GM21529 (cell line): ENCODE data around the gene UGT1A4.

Source experiments
- ATAC-seq: cut with Tn5 transposase; IDR thresholded peaks from one replicate; pipeline ENCODE4 v1.9.1; 2021; ENCODE audit not compliant: unreplicated experiment

The UGT1A4 gene

DNA sequence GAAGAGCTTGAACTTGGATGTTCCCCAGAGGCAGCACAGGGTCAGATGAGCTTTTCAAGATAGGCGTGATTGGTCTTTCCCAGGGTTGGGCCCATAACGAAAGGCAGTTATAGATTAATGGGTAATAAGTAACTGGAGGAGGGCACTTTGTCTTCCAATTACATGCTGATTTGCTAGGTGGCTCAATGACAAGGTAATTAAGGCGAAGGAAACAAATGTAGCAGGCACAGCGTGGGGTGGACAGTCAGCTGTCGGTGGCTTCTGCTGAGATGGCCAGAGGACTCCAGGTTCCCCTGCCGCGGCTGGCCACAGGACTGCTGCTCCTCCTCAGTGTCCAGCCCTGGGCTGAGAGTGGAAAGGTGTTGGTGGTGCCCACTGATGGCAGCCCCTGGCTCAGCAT, at the start of gene UGT1A4:
UGT1A4 (plus strand) TSS at position 185 of the 400 bp plus-strand sequence; CDS start at position 270, 85 bp downstream.
- no peak for ATAC-seq

DNA sequence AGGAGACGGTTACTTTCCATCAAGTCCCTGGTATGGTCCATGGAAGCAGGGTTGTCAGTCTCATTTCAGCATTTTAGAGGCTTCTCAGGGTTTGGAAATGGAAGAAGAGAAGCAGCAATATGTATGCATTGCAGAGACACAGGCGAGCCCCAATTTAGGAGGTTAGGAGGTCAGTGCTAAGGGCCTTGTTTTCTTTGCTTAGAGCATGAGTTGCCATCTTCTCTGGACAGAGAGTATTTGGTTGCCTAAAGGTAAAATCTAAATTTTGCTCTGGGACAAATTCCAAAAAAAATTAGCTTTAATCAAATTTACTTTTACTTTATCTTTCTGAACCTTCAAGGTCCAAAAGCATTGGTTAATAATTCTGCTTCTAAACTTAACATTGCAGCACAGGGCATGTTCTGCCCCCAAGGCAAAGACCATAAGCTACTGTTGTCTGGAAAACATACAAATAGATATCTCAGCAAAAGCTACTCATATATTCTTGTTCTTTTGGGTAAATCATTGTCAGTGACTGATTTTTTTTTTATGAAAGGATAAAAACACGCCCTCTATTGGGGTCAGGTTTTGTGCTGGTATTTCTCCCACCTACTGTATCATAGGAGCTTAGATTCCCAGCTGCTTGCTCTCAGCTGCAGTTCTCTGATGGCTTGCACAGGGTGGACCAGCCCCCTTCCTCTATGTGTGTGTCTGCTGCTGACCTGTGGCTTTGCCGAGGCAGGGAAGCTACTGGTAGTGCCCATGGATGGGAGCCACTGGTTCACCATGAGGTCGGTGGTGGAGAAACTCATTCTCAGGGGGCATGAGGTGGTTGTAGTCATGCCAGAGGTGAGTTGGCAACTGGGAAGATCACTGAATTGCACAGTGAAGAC, 47.0 kb upstream of the UGT1A4 start, which contains the start of gene UGT1A9:
UGT1A9 (plus strand) TSS at position 609 of the 872 bp plus-strand sequence; CDS start at position 646, 37 bp downstream.
- ATAC-seq, result no peak

DNA sequence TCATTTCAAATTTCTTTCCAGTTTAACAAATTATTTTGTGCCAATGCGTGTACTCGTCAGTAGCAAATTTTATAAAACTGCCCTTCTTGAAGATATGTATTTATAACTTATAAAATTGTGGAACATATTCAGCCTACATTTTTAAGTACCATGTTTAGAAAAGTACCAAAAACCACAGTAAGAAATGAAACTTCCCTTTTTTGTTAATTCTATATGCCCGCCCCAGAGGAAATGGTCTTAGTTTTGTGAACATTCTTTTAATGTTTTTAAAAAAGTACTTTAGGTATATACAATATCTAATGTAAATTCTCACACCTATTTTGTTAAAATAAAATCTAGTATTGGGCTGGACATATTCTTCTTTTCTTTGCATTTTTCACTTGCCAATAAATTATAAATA, 45.6 kb upstream of the UGT1A4 start:
- no peak for ATAC-seq

DNA sequence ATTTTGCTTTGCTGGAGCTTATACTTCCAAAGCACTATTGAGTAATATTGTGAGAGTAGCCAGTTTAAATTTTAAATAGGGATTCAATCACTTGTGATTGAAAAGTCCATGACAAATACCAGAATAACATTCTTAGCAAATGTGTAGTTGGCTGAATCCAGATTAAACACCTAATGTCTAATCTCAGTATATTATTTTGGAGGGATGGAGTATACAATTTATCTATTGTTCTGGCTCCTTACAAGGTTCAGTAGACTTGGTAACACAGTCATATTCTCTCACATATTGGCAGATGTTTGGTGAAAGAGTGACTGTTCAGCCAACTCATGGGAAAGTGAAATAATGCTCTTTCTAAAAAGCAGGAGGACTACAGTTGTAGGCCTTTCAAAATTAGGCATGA, 44.6 kb upstream of the UGT1A4 start:
- no peak for ATAC-seq

DNA sequence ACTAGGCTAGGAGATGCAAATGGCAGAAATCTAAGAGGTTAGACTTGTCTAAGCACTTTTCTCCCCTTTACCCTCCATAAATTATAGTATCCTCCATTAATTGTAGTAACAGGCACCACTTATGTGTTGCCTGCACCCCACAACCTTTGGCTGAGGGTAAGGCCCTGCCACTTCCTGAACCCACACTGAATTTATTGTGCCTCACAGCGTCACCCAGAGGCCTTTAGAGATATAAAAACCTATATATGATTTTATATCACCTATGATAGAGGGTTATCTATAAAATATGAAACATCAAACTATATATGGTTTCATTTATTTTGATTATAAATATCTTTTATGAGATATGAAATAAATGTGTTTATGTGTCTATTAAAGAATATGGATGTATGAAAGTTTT, 44.2 kb upstream of the UGT1A4 start:
- no peak for ATAC-seq

DNA sequence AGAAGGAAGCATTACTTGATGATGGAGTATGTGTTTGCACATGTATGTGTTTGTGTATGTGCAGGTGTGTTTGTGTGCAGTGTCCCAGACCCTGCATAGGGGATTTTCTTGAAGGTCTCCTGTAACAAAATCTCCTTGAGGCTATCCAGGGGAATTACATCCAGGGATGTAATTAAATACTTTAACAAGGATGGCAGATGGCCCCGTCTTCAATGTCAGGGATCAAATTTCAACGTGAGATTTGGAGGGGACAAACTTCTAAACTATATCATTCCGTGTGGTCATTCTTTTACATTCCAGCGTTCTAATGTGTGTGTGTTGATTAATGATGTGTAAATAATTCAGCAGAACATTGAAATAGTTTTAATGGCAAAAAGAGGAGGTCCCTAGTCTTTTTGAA, 43.5 kb upstream of the UGT1A4 start:
- ATAC-seq, result no peak

DNA sequence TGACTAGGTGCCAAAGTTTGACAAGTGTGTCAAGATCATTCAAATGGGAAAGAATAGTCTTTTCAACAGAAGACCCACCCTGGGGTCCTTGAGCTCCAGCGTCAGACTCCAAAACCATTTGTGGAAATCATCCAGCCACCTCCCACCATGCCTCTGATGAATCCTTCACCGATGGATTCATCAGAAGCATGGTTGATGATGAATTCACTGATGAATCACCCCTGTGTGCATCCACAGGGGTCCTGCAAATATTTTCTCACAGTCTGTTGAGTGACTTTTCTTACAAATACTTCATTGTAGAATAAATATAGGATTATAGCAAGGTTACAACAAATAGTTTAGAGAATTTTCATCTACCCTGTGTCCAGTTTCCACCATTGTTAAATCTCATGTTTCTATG, 42.5 kb upstream of the UGT1A4 start:
- ATAC-seq, result no peak

DNA sequence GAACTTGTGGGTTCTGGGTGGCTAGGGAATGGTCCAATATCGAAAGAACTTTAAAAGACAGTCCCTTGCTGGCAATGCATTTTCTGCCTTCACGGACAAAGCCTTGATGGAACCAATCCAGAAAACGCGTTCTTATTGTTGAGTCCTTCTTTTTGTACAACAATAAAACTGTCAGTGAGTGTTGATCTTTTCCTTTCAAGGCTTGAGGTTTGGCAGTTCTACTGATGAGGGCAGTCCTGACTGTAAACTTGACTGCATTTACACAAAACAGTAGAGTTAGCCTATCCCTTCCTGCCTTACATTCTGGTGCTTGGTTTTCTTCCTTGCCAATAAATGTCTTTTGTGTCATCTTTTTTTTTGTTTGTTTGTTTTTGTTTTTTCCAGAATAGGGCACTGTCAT, 39.3 kb upstream of the UGT1A4 start:
- no peak for ATAC-seq

DNA sequence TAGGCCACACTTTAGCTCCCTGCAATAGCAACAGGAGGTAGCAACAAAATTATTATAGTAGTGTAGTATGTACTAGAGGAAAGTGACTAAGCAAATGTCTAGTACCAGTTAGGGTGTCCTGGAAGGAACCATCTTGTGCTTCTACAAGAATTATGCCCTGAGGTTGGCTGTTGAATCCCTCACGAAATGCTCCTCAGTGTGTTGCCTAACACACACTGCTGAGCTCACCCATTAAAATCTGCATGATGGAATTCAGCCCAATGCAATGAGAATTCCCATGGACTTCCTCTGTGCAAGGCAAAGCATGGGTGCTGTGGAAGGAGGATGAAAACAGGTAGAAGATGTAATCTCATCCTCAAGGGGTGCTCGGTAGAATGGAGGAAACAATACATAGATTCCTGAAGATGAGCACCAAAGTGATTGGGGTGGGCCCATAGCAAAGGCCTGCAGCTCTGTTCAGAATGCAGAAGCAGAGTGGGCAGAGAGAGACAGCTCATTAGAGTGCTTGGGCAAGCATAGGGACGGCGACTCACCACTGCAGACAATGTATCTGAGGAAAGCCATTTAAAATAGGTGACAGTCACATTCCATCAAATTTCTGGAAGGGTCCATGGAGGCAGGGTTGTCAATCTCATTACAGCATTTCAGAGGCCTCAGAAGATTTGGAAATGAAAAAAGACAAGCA, 38.0 kb upstream of the UGT1A4 start:
- ATAC-seq, result no peak

DNA sequence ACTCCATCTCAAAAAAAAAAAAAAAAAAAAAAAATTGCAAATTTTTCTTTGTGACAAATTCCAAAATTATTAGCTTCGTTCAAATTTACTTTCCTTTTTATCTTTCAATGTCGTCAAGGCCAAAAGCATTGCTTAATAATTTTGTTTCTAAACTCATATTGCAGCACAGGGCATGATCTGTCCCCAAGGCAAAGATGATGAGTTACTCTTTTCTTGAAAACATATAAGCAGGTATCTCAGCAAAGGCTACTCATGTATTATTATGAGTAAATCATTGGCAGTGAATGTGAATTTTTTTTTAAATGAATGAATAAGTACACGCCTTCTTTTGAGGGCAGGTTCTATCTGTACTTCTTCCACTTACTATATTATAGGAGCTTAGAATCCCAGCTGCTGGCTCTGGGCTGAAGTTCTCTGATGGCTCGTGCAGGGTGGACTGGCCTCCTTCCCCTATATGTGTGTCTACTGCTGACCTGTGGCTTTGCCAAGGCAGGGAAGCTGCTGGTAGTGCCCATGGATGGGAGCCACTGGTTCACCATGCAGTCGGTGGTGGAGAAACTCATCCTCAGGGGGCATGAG, 36.9 kb upstream of the UGT1A4 start, which contains the start of gene UGT1A7:
UGT1A7 (plus strand) TSS at position 381 of the 579 bp plus-strand sequence; CDS start at position 418, 37 bp downstream.
- no peak for ATAC-seq

DNA sequence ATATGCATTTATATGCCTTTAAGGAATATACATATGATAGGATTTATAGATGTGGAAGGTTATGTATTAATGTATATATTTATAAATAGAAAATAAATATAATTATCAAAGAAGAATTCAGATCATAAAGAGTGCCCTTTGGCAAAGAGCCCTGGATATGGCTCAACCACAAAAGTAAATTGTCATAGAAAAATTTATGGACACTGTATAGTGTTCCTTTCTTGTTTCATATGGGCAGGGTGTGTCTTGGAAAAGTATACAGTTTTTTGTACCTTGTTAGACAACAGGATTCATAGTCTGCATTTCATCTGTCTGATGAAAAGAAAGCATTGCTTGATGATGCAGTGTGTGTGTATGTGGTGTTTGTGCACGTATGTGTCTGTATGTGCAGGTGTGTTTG, 33.9 kb upstream of the UGT1A4 start:
- no peak for ATAC-seq

DNA sequence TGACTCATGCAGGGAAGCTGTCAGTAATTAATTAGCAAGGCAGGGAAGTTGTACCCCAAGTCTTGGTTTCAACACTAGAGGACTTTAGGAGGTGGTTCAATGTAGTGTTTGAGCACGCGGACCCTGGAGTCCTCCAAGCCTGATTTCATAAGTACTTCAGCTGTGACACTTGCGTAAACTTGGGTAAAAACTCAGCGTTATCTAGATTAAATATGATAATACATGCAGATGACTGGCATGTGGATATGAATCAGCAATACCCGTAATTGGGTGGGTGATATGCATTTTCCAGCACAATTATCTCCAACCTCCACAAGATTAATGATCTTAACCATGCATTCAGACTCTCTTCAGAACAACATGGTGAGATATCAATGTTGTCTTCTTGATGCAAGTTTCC, 31.6 kb upstream of the UGT1A4 start:
- ATAC-seq, result no peak

DNA sequence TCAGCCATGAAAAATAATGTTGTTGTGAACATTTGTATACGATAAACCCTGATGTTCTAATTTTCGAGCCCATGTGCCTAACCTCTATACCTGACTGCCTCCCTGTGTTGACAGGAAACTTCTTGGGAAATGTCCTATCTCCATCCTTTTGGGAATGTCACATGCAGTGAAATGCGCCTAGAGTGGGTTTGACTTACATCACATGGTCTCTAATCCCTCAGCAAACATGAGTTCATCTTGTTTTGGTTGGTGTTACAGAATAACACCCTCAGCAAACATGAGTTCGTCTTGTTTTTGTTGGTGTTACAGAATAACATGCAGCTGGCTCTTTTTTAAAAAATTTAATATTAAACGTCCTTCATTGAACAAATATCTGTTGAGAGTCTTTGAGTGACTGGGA, 30.2 kb upstream of the UGT1A4 start:
- ATAC-seq, result no peak

DNA sequence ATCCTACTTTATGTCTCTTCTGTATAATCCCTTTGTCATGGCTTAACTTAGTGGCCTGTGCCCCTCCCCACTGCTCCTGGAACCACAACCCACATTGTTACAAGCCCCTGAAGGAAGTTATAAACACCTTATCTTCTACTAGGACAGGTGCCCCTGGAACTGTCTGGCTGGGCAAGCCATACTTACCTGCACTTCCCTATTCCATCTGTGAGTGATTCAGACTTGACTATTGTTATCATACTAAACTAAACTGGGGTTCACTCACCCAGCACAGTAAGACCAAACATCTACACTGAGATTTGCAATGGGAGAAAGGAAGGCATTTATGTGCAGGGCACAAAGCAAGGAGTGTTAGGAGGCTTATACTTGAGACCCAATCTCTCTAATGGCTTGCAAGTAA, 29.5 kb upstream of the UGT1A4 start:
- ATAC-seq, result no peak

DNA sequence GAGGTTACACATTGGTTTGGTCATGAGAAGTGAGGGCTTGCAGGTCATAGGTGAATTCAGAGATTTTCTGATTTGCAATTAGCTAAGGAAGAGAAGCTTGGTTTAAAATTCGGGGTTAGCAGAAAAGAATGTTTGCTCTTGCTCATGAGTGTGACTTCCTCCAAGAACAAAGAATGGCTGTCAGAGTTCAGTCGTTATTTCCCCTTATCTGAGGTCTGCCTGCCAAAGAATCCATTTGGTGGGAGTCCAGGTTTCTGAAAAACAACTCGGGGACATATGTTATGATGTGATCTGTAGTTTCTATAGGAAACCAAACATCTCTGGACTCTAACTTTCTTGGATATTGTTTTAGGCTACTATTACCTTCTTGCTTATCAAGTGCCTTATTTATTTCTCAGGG, 29.0 kb upstream of the UGT1A4 start:
- no peak for ATAC-seq

DNA sequence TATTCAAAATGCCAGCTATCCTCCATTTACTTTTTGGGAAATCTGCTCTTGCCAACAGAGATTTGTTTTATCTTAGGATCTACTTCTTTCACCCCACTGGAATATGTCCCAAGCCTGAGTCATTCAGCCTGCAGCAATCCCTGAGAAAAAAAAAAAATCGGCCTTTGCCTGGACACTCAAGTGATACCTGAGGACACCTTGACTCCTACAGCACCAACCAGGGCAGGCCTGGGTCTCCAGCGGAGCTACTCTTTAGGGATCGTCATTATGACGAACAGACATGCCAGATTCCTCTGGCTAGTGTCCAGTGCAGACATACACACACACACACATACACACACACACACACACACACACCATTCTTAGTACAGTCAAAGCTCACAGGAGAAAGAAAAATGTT, 28.1 kb upstream of the UGT1A4 start:
- no peak for ATAC-seq

DNA sequence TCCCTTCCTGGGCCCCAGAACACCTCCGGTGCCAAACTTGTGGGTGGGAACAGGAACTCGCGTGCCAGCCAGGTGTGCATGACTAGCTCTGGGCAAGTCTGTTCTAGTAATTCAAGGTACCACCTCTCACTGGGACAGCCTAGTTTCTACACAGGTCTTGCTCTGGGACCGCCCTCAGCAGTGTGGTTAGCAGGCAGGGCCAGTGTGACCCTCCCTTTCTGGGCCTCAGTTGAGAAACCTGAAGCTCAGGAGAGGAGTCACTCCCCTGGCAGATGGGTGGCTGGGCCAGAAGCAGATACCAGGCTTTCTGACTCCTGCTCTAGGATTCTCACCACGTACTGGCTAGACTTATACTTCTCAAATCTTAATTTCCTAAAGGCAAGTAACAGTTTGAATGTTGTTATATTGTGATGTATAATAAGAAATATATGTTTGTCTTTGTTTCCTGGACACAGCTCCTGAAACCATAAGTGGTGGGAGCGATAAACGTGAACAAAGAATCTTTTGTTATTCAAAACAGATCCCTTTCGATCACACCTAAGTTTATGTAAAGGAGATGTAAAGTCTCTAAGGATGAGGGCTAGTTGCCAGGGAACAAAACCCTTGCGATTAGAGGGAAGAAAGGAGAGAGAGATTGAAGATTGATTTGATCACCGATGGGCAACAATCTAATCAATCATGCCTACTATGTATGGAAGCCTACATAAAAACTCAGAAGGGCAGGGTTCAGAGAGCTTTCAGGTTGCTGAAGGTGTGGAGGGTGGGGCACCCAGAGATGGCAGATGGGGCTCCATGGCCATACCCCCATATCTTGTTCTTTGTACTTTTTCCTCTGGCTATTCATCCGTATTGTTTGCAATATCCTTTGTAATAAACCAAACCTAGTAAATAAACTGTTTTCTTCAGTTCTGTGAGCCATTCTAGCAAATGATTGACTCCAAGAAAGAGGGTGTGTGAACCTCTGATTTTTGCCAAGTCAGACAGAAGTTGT, 26.8 kb upstream of the UGT1A4 start:
- no peak for ATAC-seq

DNA sequence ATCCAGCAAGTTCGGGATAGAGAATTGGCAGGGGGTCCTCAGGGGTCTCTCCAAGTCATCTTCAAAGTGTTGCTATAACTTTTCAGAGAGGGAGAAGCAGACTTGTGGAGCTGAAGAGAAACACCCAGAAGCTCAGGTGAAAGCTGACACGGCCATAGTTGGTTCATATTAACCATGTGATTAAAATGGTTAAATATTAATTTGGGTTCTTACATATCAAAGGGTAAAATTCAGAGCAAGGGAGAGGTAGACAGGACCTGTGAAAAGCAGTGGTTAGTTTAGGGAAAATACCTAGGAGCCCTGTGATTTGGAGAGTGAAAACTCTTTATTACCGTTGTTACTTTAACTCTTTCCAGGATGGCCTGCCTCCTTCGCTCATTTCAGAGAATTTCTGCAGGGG, 25.9 kb upstream of the UGT1A4 start, which contains the start of gene UGT1A6:
UGT1A6 (plus strand) TSS at position 243 of the 400 bp plus-strand sequence; CDS start at position 358, 115 bp downstream.
- no peak for ATAC-seq

DNA sequence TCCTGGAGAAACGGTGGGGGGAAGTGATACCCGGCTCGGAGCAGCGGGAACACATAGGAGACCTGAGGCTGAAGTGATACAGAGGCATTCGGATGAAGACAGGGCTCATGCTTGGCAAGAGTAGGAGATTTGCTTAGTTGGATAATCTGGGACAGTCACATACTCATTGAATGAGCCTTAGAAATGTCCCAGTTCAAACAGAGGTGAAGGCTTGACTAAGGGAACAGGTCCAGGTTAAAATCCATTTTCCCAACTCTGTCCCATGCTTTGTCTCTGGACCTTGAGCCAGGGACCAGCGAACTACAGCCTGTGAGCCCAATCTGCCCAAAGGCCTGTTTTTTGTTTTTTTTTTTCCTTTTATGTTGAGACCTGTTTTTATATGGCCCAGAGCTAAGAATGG, 24.6 kb upstream of the UGT1A4 start:
- no peak for ATAC-seq

DNA sequence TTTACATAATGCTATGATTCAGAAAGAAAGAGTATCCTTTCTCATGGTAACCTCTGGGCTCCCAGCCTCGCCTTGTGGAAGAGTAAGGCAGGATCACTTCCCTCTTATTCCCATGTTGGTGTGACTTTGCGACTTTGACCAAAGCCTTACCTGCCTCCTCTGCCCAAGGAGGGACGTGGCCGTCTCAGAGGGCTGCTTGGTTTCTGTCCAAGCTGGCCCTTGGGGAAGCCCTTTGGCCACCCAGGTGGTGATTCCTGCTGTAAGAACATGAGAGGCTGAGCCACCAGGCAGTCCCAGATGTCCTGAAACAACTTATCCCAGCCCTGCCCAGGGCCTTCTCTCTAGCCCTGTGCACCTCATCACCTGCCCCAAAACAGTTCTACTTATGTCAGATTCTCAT, 19.8 kb upstream of the UGT1A4 start:
- ATAC-seq, result no peak
